Lung (tissue), 12 donors: ENCODE data around the gene SLC25A14. TPM values are rescaled to one million over a fixed set of nuclear protein-coding genes. Genes with fewer than 3 reads are reported as not detected.

ENCODE experiments used
- ATAC-seq: fragments of 200-7000 bp; cut with Tn5 transposase; one replicate; pipeline ENCODE4 v1.9.1; 2020; ENCODE audit warnings: moderate number of reproducible peaks; ENCODE audit not compliant: insufficient read depth, low FRiP score
- DNase-seq, 3 donors: peaks; one replicate each; pipeline ENCODE4 v3.0.0-alpha.2; 2013 to 2017
- H3K27ac ChIP-seq, 2 donors: one replicate each; pipeline ENCODE4 v1.5.1; 2013; ENCODE audit warnings: mild to moderate bottlenecking in 2 of 2, moderate library complexity in 2 of 2, control low read depth in 1 of 2, inconsistent platforms in 1 of 2, low read depth in 1 of 2, low read length in 1 of 2
- H3K27me3 ChIP-seq, 3 donors: one replicate each; pipeline ENCODE4 v1.5.1; 2013; ENCODE audit warnings: low read length in 2 of 3; ENCODE audit not compliant: control insufficient read depth in 3 of 3, insufficient read depth in 3 of 3
- H3K36me3 ChIP-seq, 4 donors: one replicate each; pipeline ENCODE4 v1.5.1; 2013; ENCODE audit warnings: low read length in 4 of 4, mild to moderate bottlenecking in 1 of 4, moderate library complexity in 1 of 4; ENCODE audit not compliant: control insufficient read depth in 4 of 4, insufficient read depth in 4 of 4
- H3K4me1 ChIP-seq, 5 donors: one replicate each; pipeline ENCODE4 v1.5.1; 2013; ENCODE audit warnings: low read length in 5 of 5, mild to moderate bottlenecking in 2 of 5, moderate library complexity in 1 of 5; ENCODE audit not compliant: control insufficient read depth in 5 of 5, insufficient read depth in 5 of 5
- H3K4me3 ChIP-seq: one replicate; pipeline ENCODE4 v1.5.1; 2013; ENCODE audit warnings: mild to moderate bottlenecking, control low read depth, moderate library complexity
- H3K9ac ChIP-seq, 2 donors: one replicate each; pipeline ENCODE4 v1.5.1; 2013; ENCODE audit warnings: low read length in 2 of 2, control low read depth in 1 of 2; ENCODE audit not compliant: insufficient read depth in 1 of 2
- H3K9me3 ChIP-seq, 4 donors: one replicate each; pipeline ENCODE4 v1.5.1; 2013; ENCODE audit warnings: low read length in 3 of 4, mild to moderate bottlenecking in 1 of 4, moderate library complexity in 1 of 4; ENCODE audit not compliant: control insufficient read depth in 4 of 4, insufficient read depth in 3 of 4
- CTCF ChIP-seq: IDR thresholded peaks from 2 replicates; pipeline ENCODE4 v1.5.1; 2012; ENCODE audit warnings: mild to moderate bottlenecking; ENCODE audit errors: control extremely low read depth, extremely low read depth
- WGBS, 2 donors: extraction: QIAGEN DNeasy Blood & Tissue Kit; methylation state at CpG; one replicate each; pipeline ENCODE4 v1.1.7; 2013; 5-methylcytosine and 5-hydroxymethylcytosine counted together
- polyA plus RNA-seq, 2 donors: library from polyadenylated mRNA; stranded (reverse); fragments of 200-250 nt; gene quantifications; one replicate each; pipeline ENCODE4 v1.2.1, GENCODE V29; 2013
- total RNA-seq, 2 donors: library from RNA; depleted of rRNA in 1 of 2; stranded (reverse); fragments of >200 nt in 1 of 2; gene quantifications; one replicate each; pipeline ENCODE4 v1.2.1, GENCODE V29; 2014 to 2021
- donor health status: control.
- donor health status: control.
- donor health status: Bipolar disorder and iron deficiency.
- donor health status: healthy.
- donor health status: DM: yes; HTN: yes; CAD: no.

The SLC25A14 gene
- total and polyA plus RNA-seq, 4 donors = 8.7 to 25.5 (median 14.9) TPM

GRCh38 chrX:130296743-130297142 lies 43.0 kb upstream of the SLC25A14 start:
- TF ChIP-seq CTCF = no peak
- ATAC-seq = no peak
- WGBS, 2 donors = 42 to 48% methylated on average over 2 of the region's 2 CpGs
- peak in 2 of 3 donors; percentile 1 to 5 for DNase-seq
- no peaks in the 10 kb centered on the region for H3K9me3 ChIP-seq
- H3K36me3 ChIP-seq = no peaks in the 10 kb centered on the region
- no peak overlapping the region for H3K27ac ChIP-seq
- no peak overlapping the region for H3K4me3 ChIP-seq
- H3K4me1 ChIP-seq = no peaks in the 10 kb centered on the region
- no peak overlapping the region for H3K9ac ChIP-seq
- peaks cover 0 to 3% (median 3%) of the 10 kb centered on the region in 3 donors for H3K27me3 ChIP-seq

- H3K4me1 ChIP-seq = no peaks in the 10 kb centered on the region
- 71 to 87% methylated on average over 11 to 19 of the region's 19 CpGs for WGBS, 2 donors
- no peak overlapping the region for H3K4me3 ChIP-seq
- no peaks in the 10 kb centered on the region for H3K9me3 ChIP-seq
- H3K36me3 ChIP-seq = no peaks in the 10 kb centered on the region
- DNase-seq (no peak), ATAC-seq (no peak)
- H3K27ac ChIP-seq = no peak overlapping the region
- no peak overlapping the region for H3K9ac ChIP-seq
- H3K27me3 ChIP-seq = peaks cover 0 to 3% (median 3%) of the 10 kb centered on the region in 3 donors
- TF ChIP-seq CTCF = no peak
Observed at GRCh38 chrX:130299279-130300009, 40.3 kb upstream of the SLC25A14 start.

- H3K4me3 ChIP-seq = no peak overlapping the region
- H3K36me3 ChIP-seq = no peaks in the 10 kb centered on the region
- TF ChIP-seq CTCF = no peak
- no peaks in the 10 kb centered on the region for H3K9me3 ChIP-seq
- no peak for ATAC-seq
- no peak overlapping the region for H3K9ac ChIP-seq
- DNase-seq = no peak
- no peaks in the 10 kb centered on the region for H3K4me1 ChIP-seq
- 67 to 83% methylated on average over 2 of the region's 2 CpGs for WGBS, 2 donors
- H3K27ac ChIP-seq = no peak overlapping the region
- H3K27me3 ChIP-seq = peaks cover 0 to 3% (median 3%) of the 10 kb centered on the region in 3 donors
Observed at GRCh38 chrX:130300010-130300282, 39.8 kb upstream of the SLC25A14 start.

- no peak for DNase-seq
- H3K9ac ChIP-seq = no peak overlapping the region
- ATAC-seq = no peak
- H3K27me3 ChIP-seq = no peaks in the 10 kb centered on the region
- H3K4me3 ChIP-seq = no peak overlapping the region
- no peak overlapping the region for H3K27ac ChIP-seq
- TF ChIP-seq CTCF = no peak
- no peaks in the 10 kb centered on the region for H3K36me3 ChIP-seq
- H3K9me3 ChIP-seq = peaks cover 0 to 2% (median 0%) of the 10 kb centered on the region in 4 donors
- no peaks in the 10 kb centered on the region for H3K4me1 ChIP-seq
- WGBS, 2 donors = 69 to 100% methylated on average over 1 of the region's 1 CpG
Observed at GRCh38 chrX:130301405-130301804, 38.3 kb upstream of the SLC25A14 start.
